GM12872 (cell line): ENCODE data around the gene TRAPPC12.

Experiments
- TF ChIP-seq, protein P1 (sequence below): IDR thresholded peaks from 3 replicates; pipeline ENCODE4 v1.5.1; 2011; ENCODE audit warnings: low read depth, mild to moderate bottlenecking, low read length, moderate library complexity; ENCODE audit not compliant: insufficient read depth

Gene TRAPPC12

DNA sequence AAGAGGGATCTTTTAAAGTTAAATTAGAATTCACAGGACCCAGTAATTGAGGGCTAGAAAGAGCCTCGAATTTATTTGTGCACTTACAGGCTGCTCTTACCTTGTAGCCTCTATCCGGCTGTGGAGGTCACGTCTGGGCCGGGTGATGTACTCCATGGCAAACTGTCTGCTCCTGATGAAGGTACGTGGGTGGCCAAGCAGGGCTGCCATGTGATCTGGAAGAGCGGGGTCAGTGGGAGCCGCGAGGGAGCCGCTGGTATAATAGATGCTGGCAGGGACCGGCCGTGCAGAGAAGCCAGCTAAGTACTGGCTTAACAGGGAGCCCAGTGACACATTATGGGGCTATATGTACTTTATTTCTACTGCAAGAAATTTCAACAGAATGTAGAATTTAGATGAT, 80.7 kb downstream of the TRAPPC12 start:
- TF ChIP-seq, protein P1, sequence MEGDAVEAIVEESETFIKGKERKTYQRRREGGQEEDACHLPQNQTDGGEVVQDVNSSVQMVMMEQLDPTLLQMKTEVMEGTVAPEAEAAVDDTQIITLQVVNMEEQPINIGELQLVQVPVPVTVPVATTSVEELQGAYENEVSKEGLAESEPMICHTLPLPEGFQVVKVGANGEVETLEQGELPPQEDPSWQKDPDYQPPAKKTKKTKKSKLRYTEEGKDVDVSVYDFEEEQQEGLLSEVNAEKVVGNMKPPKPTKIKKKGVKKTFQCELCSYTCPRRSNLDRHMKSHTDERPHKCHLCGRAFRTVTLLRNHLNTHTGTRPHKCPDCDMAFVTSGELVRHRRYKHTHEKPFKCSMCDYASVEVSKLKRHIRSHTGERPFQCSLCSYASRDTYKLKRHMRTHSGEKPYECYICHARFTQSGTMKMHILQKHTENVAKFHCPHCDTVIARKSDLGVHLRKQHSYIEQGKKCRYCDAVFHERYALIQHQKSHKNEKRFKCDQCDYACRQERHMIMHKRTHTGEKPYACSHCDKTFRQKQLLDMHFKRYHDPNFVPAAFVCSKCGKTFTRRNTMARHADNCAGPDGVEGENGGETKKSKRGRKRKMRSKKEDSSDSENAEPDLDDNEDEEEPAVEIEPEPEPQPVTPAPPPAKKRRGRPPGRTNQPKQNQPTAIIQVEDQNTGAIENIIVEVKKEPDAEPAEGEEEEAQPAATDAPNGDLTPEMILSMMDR = no peak

DNA sequence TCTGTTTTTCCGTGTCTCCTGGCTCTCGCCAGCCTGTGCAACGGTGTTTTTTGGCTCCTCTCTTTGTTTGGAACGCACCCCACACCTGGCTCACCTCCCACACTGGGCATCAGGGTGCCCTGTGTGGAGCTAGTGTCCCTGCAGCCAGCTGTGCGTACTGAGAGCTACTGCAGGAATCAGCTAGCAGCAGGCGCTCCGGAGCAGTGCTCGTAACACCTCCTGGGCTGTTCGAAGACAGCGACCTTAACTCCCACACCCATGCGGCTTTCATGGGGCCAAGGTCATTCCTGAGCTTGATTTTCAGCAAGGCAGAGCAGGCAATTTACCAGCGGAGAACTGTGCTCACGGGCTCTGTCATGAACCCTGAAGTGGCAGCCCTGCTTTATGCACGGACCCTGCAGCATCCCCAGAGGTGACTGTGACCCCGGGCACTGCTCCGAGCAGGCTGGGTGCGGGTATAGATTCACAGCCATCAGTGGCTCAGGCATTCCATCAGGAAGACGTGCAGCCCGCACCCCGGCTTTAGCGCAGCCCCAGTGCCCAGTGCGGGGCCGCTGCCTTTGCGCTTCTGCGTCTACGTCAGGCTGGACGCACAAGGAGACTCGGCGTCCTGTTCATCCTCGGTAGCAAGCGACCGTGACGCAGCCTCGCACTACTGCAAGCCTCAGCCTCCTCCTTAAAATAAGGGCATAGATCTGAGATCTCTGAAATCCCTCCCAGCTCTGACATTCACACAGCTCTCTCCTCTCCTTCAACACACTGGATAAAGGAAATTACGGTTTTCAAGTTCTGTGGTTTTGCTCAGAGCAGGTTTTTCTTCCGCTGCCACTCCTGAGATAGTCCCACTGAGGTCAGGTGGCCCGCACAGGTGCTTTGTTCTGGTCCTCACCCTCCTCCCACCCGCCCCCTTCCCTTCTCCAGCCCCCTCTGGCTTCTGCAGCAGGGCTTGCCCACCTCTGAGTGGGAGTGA, 81.6 kb downstream of the TRAPPC12 start:
- TF ChIP-seq, protein P1 = no peak

DNA sequence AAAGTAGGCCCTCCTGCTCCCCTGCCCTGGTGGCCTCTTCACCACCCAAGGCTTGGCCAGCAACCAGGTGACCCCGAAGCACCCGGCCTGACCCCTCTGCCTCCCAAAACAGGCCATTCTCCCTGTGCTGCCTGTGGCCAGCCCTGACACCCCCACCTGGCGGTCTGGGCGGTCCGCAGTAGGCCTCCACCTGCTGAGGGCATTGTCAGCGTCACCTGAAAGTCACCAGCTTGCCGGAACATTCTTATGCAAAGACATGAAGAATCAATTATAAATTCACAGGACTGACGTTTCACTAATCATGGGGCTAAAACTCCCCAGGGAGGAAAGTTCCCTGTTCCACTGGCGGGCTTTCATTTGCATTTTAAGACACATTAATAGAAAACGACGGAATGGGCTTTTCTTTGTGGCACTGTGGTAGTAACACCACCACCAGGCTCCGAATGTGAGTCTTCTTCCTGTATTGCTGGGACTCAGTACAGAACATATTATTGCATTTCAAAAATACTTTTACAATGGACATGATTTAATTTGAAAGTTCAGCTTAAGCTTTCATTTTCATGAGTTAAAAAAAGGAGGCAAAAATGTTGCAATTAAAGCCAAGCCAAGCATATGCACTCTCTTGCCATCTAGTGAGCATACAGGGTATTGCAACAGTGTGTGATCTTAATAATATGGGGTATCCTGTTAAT, 82.5 kb downstream of the TRAPPC12 start:
- TF ChIP-seq, protein P1 = peak; percentile 79

DNA sequence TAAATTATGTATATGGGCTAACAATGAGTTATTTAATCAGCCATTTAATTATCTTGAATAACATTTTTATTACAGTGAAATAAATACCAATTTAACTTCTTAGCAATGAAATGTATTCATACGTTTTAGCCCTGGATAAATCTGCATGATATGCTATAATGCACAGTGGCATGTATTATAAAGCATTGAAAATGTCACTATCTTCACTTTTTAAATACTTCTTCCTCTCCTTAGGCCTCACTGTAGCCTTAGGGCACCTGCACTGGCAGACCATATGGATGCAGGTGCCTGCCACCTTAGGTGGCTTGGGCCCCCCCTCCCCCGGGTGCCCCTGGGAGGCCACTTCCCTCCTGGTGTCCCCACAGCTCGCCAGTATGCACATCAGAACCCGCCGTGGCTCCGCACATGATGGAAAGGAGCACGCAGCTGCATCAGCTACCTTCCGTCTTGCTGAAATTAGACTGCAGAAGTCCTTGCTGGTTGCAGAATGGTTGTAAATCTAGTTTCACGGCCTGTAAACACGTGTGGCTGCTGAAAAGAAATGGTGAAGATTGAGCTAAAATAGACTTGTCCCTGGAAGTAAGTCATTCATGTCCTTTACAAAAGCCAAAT, 83.1 kb downstream of the TRAPPC12 start:
- TF ChIP-seq, protein P1 = no peak

GRCh38 chr2:3463186-3463835, 83.8 kb downstream of the TRAPPC12 start:
- TF ChIP-seq, protein P1 = no peak

GRCh38 chr2:3463944-3464343, 84.5 kb downstream of the TRAPPC12 start:
- TF ChIP-seq, protein P1 = no peak
